Neural progenitor cell (in vitro differentiated cells): ENCODE measurements around the gene WSCD1. TPM values are rescaled to one million over a fixed set of nuclear protein-coding genes. Genes with fewer than 3 reads are reported as not detected.

Experiments used
- DNase-seq: peaks from one replicate; pipeline ENCODE4 v3.0.0-alpha.2; 2016; ENCODE audit warnings: low spot score
- H2AFZ ChIP-seq: fragments of 200-600 bp; sonication (generic); replicated peaks from 2 replicates; pipeline ENCODE4 v1.6.1; 2016; ENCODE audit warnings: antibody characterized with exemption
- H3F3A ChIP-seq: fragments of 200-600 bp; sonication (generic); 2 replicates; pipeline ENCODE4 v1.6.1; 2016; ENCODE audit warnings: antibody characterized with exemption, low read depth
- H3K27ac ChIP-seq: fragments of 200-600 bp; sonication (generic); 2 replicates; pipeline ENCODE4 v1.5.1; 2016; ENCODE audit warnings: mild to moderate bottlenecking
- H3K27me3 ChIP-seq: fragments of 200-600 bp; sonication (generic); 2 replicates; pipeline ENCODE4 v1.6.1; 2016; ENCODE audit warnings: mild to moderate bottlenecking, moderate library complexity
- H3K36me3 ChIP-seq: fragments of 200-600 bp; sonication (generic); 2 replicates; pipeline ENCODE4 v1.5.1; 2016
- H3K4me1 ChIP-seq: fragments of 200-600 bp; sonication (generic); 2 replicates; pipeline ENCODE4 v1.6.1; 2016; ENCODE audit warnings: mixed run types
- H3K4me2 ChIP-seq: fragments of 200-600 bp; sonication (generic); 2 replicates; pipeline ENCODE4 v1.6.1; 2016
- H3K4me3 ChIP-seq: fragments of 200-600 bp; sonication (generic); 2 replicates; pipeline ENCODE4 v1.5.1; 2016
- H3K79me2 ChIP-seq: fragments of 200-600 bp; sonication (generic); 2 replicates; pipeline ENCODE4 v1.6.1; 2016; ENCODE audit warnings: low read depth
- H3K9ac ChIP-seq: fragments of 200-600 bp; sonication (generic); 2 replicates; pipeline ENCODE4 v1.6.1; 2016
- H3K9me3 ChIP-seq: fragments of 200-600 bp; sonication (generic); 2 replicates; pipeline ENCODE4 v1.5.1; 2016; ENCODE audit warnings: low read depth
- H4K20me1 ChIP-seq: fragments of 200-600 bp; sonication (generic); 2 replicates; pipeline ENCODE4 v1.6.1; 2016; ENCODE audit warnings: low read depth
- H3K27ac Mint-ChIP-seq: 3 replicates; pipeline ENCODE4 v1.8.0; 2021; ENCODE audit warnings: mixed read lengths
- H3K27me3 Mint-ChIP-seq: 2 replicates; pipeline ENCODE4 v1.8.0; 2022; ENCODE audit warnings: low read depth, mild to moderate bottlenecking, inconsistent platforms, moderate library complexity, mixed read lengths; ENCODE audit not compliant: insufficient read depth
- H3K36me3 Mint-ChIP-seq: 3 replicates; pipeline ENCODE4 v1.8.0; 2021; ENCODE audit warnings: mixed read lengths
- H3K4me1 Mint-ChIP-seq: 3 replicates; pipeline ENCODE4 v1.8.0; 2021; ENCODE audit warnings: mixed read lengths
- H3K4me3 Mint-ChIP-seq: 3 replicates; pipeline ENCODE4 v1.8.0; 2021; ENCODE audit warnings: mild to moderate bottlenecking, moderate library complexity, mixed read lengths
- H3K9me3 Mint-ChIP-seq: 3 replicates; pipeline ENCODE4 v1.8.0; 2020; ENCODE audit warnings: mixed read lengths
- EZH2 ChIP-seq: fragments of 200-600 bp; sonication (generic); IDR thresholded peaks from 2 replicates; pipeline ENCODE4 v1.6.1; 2017; ENCODE audit warnings: antibody characterized with exemption, mild to moderate bottlenecking, moderate library complexity
- EZH2phosphoT487 ChIP-seq: fragments of 200-600 bp; sonication (generic); IDR thresholded peaks from 2 replicates; pipeline ENCODE4 v1.6.1; 2017; ENCODE audit warnings: antibody characterized with exemption
- total RNA-seq: library from RNA; depleted of rRNA; stranded (reverse); fragments of >200 nt; gene quantifications from 2 replicates; pipeline ENCODE4 v1.2.3, GENCODE V29; 2015; ENCODE audit warnings: low replicate concordance
- TF ChIP-seq, protein P1 (sequence below): fragments of 200-600 bp; sonication (generic); IDR thresholded peaks from 2 replicates; pipeline ENCODE4 v1.5.1; 2017; ENCODE audit warnings: antibody characterized with exemption, mild to moderate bottlenecking

Gene WSCD1
- total RNA-seq, 1 donor from 2014 or later, result 20.2 TPM

- H3K27ac ChIP-seq, result no peak overlapping the region
- H3K4me2 ChIP-seq, result no peak overlapping the region
- Mint-ChIP-seq H3K27ac (no peak overlapping the region), H3K27me3 (peaks cover 16% of the 10 kb centered on the region), H3K4me3 (peak overlapping the region; percentile 11), H3K36me3 (peaks cover 4% of the 10 kb centered on the region), H3K4me1 (peaks cover 71% of the 10 kb centered on the region), H3K9me3 (no peaks in the 10 kb centered on the region)
- peaks cover 13% of the 10 kb centered on the region for H3F3A ChIP-seq
- H2AFZ ChIP-seq, result no peak overlapping the region
- H3K27me3 ChIP-seq, result peaks cover 33% of the 10 kb centered on the region
- peaks cover 30% of the 10 kb centered on the region for H3K79me2 ChIP-seq
- no peak for DNase-seq
- no peak overlapping the region for H3K9ac ChIP-seq
- no peaks in the 10 kb centered on the region for H3K36me3 ChIP-seq
- H3K4me1 ChIP-seq, result peaks cover 25% of the 10 kb centered on the region
- H4K20me1 ChIP-seq, result peaks cover 29% of the 10 kb centered on the region
- H3K4me3 ChIP-seq, result no peak overlapping the region
- TF ChIP-seq EZH2, result no peak
- TF ChIP-seq, protein P1, sequence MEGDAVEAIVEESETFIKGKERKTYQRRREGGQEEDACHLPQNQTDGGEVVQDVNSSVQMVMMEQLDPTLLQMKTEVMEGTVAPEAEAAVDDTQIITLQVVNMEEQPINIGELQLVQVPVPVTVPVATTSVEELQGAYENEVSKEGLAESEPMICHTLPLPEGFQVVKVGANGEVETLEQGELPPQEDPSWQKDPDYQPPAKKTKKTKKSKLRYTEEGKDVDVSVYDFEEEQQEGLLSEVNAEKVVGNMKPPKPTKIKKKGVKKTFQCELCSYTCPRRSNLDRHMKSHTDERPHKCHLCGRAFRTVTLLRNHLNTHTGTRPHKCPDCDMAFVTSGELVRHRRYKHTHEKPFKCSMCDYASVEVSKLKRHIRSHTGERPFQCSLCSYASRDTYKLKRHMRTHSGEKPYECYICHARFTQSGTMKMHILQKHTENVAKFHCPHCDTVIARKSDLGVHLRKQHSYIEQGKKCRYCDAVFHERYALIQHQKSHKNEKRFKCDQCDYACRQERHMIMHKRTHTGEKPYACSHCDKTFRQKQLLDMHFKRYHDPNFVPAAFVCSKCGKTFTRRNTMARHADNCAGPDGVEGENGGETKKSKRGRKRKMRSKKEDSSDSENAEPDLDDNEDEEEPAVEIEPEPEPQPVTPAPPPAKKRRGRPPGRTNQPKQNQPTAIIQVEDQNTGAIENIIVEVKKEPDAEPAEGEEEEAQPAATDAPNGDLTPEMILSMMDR, result no peak
- no peak for TF ChIP-seq EZH2phosphoT487
- H3K9me3 ChIP-seq, result no peaks in the 10 kb centered on the region
Observed at GRCh38 chr17:6072611-6073010, 2.4 kb downstream of the WSCD1 start.

DNA sequence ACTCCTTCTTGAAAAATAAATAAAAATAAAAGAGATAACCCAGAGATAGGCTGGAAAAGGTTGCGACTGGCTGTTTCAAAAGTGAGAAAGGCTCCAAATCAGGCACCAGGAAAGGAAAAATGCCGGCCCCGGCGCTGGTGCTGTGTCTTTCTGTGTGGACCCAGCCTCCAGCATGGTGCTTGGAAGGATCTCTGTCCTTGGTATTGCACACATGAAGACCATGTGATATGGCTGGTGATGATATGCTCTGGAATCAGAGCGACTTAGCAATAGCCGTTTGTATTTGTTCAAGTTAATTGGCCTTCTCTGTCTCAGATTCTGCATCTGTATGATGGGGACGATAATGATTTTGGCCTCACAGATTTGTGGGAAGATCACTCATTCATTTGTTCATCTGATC, 3.4 kb downstream of the WSCD1 start:
- Histone ChIP-seq H3K79me2 (peaks cover 30% of the 10 kb centered on the region), H3K9ac (no peak overlapping the region), H3F3A (peaks cover 23% of the 10 kb centered on the region), H4K20me1 (peaks cover 38% of the 10 kb centered on the region), H3K4me1 (peaks cover 35% of the 10 kb centered on the region), H3K36me3 (no peaks in the 10 kb centered on the region), H3K4me2 (no peak overlapping the region), H3K4me3 (no peak overlapping the region), H2AFZ (no peak overlapping the region), H3K27ac (no peak overlapping the region), H3K9me3 (no peaks in the 10 kb centered on the region), H3K27me3 (peaks cover 23% of the 10 kb centered on the region)
- DNase-seq, result no peak
- peaks cover 4% of the 10 kb centered on the region for H3K36me3 Mint-ChIP-seq
- peak overlapping the region; percentile 25 for H3K4me3 Mint-ChIP-seq
- H3K9me3 Mint-ChIP-seq, result no peaks in the 10 kb centered on the region
- no peak overlapping the region for H3K27ac Mint-ChIP-seq
- TF ChIP-seq EZH2phosphoT487 (no peak), EZH2 (no peak)
- TF ChIP-seq, protein P1, result no peak
- H3K4me1 Mint-ChIP-seq, result peaks cover 82% of the 10 kb centered on the region
- peaks cover 22% of the 10 kb centered on the region for H3K27me3 Mint-ChIP-seq

GRCh38 chr17:6075050-6075449, 4.9 kb downstream of the WSCD1 start:
- H3F3A ChIP-seq, result peaks cover 31% of the 10 kb centered on the region
- no peak overlapping the region for H2AFZ ChIP-seq
- Mint-ChIP-seq H3K27me3 (peaks cover 13% of the 10 kb centered on the region), H3K4me3 (no peak overlapping the region), H3K9me3 (no peaks in the 10 kb centered on the region), H3K4me1 (peaks cover 81% of the 10 kb centered on the region), H3K27ac (no peak overlapping the region), H3K36me3 (peaks cover 4% of the 10 kb centered on the region)
- no peak overlapping the region for H3K4me2 ChIP-seq
- peaks cover 37% of the 10 kb centered on the region for H3K79me2 ChIP-seq
- peaks cover 50% of the 10 kb centered on the region for H4K20me1 ChIP-seq
- TF ChIP-seq EZH2phosphoT487 (no peak), EZH2 (no peak)
- H3K9me3 ChIP-seq, result no peaks in the 10 kb centered on the region
- DNase-seq, result no peak
- H3K4me3 ChIP-seq, result no peak overlapping the region
- H3K27ac ChIP-seq, result no peak overlapping the region
- no peak overlapping the region for H3K9ac ChIP-seq
- peaks cover 48% of the 10 kb centered on the region for H3K4me1 ChIP-seq
- no peaks in the 10 kb centered on the region for H3K36me3 ChIP-seq
- H3K27me3 ChIP-seq, result peaks cover 10% of the 10 kb centered on the region

- H3K9me3 Mint-ChIP-seq, result no peaks in the 10 kb centered on the region
- peak overlapping the region; percentile 34 for H3K27ac Mint-ChIP-seq
- Histone ChIP-seq H3K79me2 (peaks cover 40% of the 10 kb centered on the region), H3K4me2 (no peak overlapping the region), H4K20me1 (peaks cover 50% of the 10 kb centered on the region), H3K4me1 (peaks cover 48% of the 10 kb centered on the region), H2AFZ (no peak overlapping the region), H3K9me3 (no peaks in the 10 kb centered on the region), H3K9ac (no peak overlapping the region), H3K27ac (no peak overlapping the region), H3K36me3 (no peaks in the 10 kb centered on the region), H3K4me3 (no peak overlapping the region), H3K27me3 (peaks cover 9% of the 10 kb centered on the region), H3F3A (peaks cover 31% of the 10 kb centered on the region)
- H3K4me3 Mint-ChIP-seq, result no peak overlapping the region
- peaks cover 4% of the 10 kb centered on the region for H3K36me3 Mint-ChIP-seq
- TF ChIP-seq, protein P1, result no peak
- TF ChIP-seq EZH2 (no peak), EZH2phosphoT487 (no peak)
- peaks cover 13% of the 10 kb centered on the region for H3K27me3 Mint-ChIP-seq
- peaks cover 81% of the 10 kb centered on the region for H3K4me1 Mint-ChIP-seq
- no peak for DNase-seq
Observed at GRCh38 chr17:6075845-6076244, 5.7 kb downstream of the WSCD1 start.
